DOHH2 (cell line): ENCODE results near the gene PKP3.

Experiments
- EZH2phosphoT487 ChIP-seq: fragments of 200-600 bp; sonication (generic); IDR thresholded peaks from 2 replicates; pipeline ENCODE4 v1.6.1; 2017; ENCODE audit warnings: borderline replicate concordance, mild to moderate bottlenecking, antibody characterized with exemption, low read length, moderate library complexity, mixed read lengths
- TF ChIP-seq, protein P1 (sequence below): fragments of 200-600 bp; sonication (generic); IDR thresholded peaks from one replicate; pipeline ENCODE4 v1.5.1; 2014; ENCODE audit warnings: antibody characterized with exemption, mild to moderate bottlenecking, low read depth, low read length; ENCODE audit not compliant: poor library complexity, severe bottlenecking

DNA sequence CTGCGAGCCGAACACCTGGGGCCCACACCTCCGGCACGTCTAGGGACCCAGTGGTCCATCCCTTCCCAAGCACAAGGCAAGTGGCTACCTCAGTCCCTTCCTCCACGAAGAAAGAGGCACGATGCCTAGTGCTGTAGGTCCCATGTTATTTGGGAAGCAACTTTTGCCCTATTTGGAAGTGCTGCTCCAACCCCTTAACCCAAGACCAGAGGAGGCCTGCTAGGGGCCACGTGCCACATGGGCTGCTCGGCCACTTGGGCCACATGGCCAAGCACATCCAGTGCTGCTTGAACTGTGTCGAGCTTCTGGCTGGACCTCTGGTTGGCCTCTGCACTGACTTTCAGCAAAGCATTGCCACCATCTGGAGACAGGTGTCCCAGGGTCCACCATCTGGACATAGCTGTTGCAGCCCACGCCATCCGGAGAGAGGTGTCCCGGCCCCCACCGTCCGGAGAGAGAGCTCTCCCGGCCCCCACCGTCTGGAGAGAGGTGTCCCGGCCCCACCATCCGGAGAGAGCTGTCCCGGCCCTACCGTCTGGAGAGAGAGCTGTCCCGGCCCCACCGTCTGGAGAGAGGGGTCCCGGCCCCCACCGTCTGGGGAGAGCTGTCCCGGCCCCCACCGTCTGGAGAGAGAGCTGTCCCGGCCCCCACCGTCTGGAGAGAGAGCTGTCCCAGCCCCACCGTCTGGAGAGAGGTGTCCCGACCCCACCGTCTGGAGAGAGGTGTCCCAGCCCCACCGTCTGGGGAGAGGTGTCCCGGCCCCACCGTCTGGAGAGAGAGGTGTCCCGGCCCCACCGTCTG is 31.2 kb upstream of the PKP3 start:
- TF ChIP-seq, protein P1, sequence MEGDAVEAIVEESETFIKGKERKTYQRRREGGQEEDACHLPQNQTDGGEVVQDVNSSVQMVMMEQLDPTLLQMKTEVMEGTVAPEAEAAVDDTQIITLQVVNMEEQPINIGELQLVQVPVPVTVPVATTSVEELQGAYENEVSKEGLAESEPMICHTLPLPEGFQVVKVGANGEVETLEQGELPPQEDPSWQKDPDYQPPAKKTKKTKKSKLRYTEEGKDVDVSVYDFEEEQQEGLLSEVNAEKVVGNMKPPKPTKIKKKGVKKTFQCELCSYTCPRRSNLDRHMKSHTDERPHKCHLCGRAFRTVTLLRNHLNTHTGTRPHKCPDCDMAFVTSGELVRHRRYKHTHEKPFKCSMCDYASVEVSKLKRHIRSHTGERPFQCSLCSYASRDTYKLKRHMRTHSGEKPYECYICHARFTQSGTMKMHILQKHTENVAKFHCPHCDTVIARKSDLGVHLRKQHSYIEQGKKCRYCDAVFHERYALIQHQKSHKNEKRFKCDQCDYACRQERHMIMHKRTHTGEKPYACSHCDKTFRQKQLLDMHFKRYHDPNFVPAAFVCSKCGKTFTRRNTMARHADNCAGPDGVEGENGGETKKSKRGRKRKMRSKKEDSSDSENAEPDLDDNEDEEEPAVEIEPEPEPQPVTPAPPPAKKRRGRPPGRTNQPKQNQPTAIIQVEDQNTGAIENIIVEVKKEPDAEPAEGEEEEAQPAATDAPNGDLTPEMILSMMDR, result no peak
- no peak for TF ChIP-seq EZH2phosphoT487
